HG03139 (cell line): Measurements from ENCODE around the gene C1orf210.

Experiments used
- ATAC-seq: cut with Tn5 transposase; IDR thresholded peaks from one replicate; pipeline ENCODE4 v1.9.1; 2021; ENCODE audit not compliant: unreplicated experiment

Gene C1orf210

GRCh38 chr1:43253876-43254275 is 31.5 kb downstream of the C1orf210 start:
- ATAC-seq = no peak

- no peak for ATAC-seq
These were observed 32.2 kb downstream of the C1orf210 start for GRCh38 chr1:43253173-43253572.

- ATAC-seq = no peak
These were observed 33.2 kb downstream of the C1orf210 start for GRCh38 chr1:43252225-43252624.

GRCh38 chr1:43251024-43251423 is 34.4 kb downstream of the C1orf210 start:
- no peak for ATAC-seq

GRCh38 chr1:43250351-43250761 is 35.0 kb downstream of the C1orf210 start:
- no peak for ATAC-seq

- ATAC-seq = no peak
These were observed 38.0 kb downstream of the C1orf210 start for GRCh38 chr1:43247256-43247921.

GRCh38 chr1:43246466-43247213 is 38.7 kb downstream of the C1orf210 start:
- ATAC-seq = no peak

GRCh38 chr1:43243299-43243698 is 42.1 kb downstream of the C1orf210 start:
- ATAC-seq = no peak

- ATAC-seq = no peak
These were observed 44.0 kb downstream of the C1orf210 start for GRCh38 chr1:43241413-43241836.

- ATAC-seq = peak; percentile 80
These were observed 45.9 kb downstream of the C1orf210 start for GRCh38 chr1:43239484-43239883.

GRCh38 chr1:43238991-43239469 is 46.4 kb downstream of the C1orf210 start:
- no peak for ATAC-seq

- no peak for ATAC-seq
These were observed 47.3 kb downstream of the C1orf210 start for GRCh38 chr1:43238085-43238484.

GRCh38 chr1:43237121-43237520 is 48.3 kb downstream of the C1orf210 start:
- ATAC-seq = no peak

- ATAC-seq = no peak
These were observed 49.8 kb downstream of the C1orf210 start for GRCh38 chr1:43235451-43236121.

- ATAC-seq = no peak
These were observed 50.3 kb downstream of the C1orf210 start for GRCh38 chr1:43235040-43235439.

- ATAC-seq = no peak
These were observed 51.1 kb downstream of the C1orf210 start for GRCh38 chr1:43234267-43234666.

GRCh38 chr1:43233631-43234030 is 51.8 kb downstream of the C1orf210 start:
- no peak for ATAC-seq

- no peak for ATAC-seq
These were observed 52.9 kb downstream of the C1orf210 start for GRCh38 chr1:43232482-43232881.

- no peak for ATAC-seq
These were observed 53.3 kb downstream of the C1orf210 start for GRCh38 chr1:43232074-43232473.
